Panc1 (cell line): Measurements from ENCODE around the gene SYNPO2L. TPM values are rescaled to one million over a fixed set of nuclear protein-coding genes. Genes with fewer than 3 reads are reported as not detected.

ENCODE experiments used
- total RNA-seq: library from RNA; stranded (reverse); gene quantifications from one replicate; pipeline ENCODE4 v1.2.1, GENCODE V29; 2021; ENCODE audit not compliant: unreplicated experiment

The SYNPO2L gene
- total RNA-seq, 1 experiment from 2014 or later = not detected

Other genes starting within 250 kb of the SYNPO2L start
- 165 TPM for gene ANXA7, start 242.0 kb downstream of the SYNPO2L start, total RNA-seq
- gene MSS51, start 222.5 kb downstream of the SYNPO2L start, total RNA-seq = 2.3 TPM
- 34.8 TPM for gene PPP3CB, start 160.0 kb downstream of the SYNPO2L start, total RNA-seq
- 32.8 TPM for gene USP54, start 64.7 kb downstream of the SYNPO2L start, total RNA-seq
- not detected for gene MYOZ1, start 14.6 kb downstream of the SYNPO2L start, total RNA-seq
- gene AGAP5, start 42.1 kb upstream of the SYNPO2L start, total RNA-seq = 6.6 TPM
- 113 TPM for gene SEC24C, start 88.3 kb upstream of the SYNPO2L start, total RNA-seq
- 41.2 TPM for gene CHCHD1, start 126.0 kb upstream of the SYNPO2L start, total RNA-seq
- gene ZSWIM8, start 129.6 kb upstream of the SYNPO2L start, total RNA-seq = 109 TPM
- 49.0 TPM for gene NDST2, start 155.6 kb upstream of the SYNPO2L start, total RNA-seq
- gene CAMK2G, start 218.5 kb upstream of the SYNPO2L start, total RNA-seq = 41.4 TPM